Muscle layer of duodenum (tissue), 2 donors: Measurements from ENCODE around the gene IDH3B.

Experiments
- H3K27ac ChIP-seq: one replicate; pipeline ENCODE4 v1.7.0; 2013; ENCODE audit warnings: mild to moderate bottlenecking, low read length
- H3K27me3 ChIP-seq: one replicate; pipeline ENCODE4 v1.7.0; 2013; ENCODE audit warnings: low read depth, mild to moderate bottlenecking, control low read depth, low read length
- H3K36me3 ChIP-seq, 2 donors: one replicate each; pipeline ENCODE4 v1.7.0; 2013; ENCODE audit warnings: low read length in 2 of 2, control low read depth in 1 of 2, mild to moderate bottlenecking in 1 of 2; ENCODE audit not compliant: insufficient read depth in 2 of 2, control insufficient read depth in 1 of 2
- H3K4me1 ChIP-seq, 2 donors: one replicate each; pipeline ENCODE4 v1.7.0; 2013; ENCODE audit warnings: low read length in 2 of 2, mild to moderate bottlenecking in 2 of 2, control low read depth in 1 of 2, moderate library complexity in 1 of 2; ENCODE audit not compliant: insufficient read depth in 2 of 2, control insufficient read depth in 1 of 2
- H3K4me3 ChIP-seq, 2 donors: one replicate each; pipeline ENCODE4 v1.7.0; 2013; ENCODE audit warnings: low read length in 2 of 2, low read depth in 1 of 2, mild to moderate bottlenecking in 1 of 2
- H3K9me3 ChIP-seq, 2 donors: one replicate each; pipeline ENCODE4 v1.7.0; 2013; ENCODE audit warnings: low read length in 2 of 2, control low read depth in 1 of 2, mild to moderate bottlenecking in 1 of 2; ENCODE audit not compliant: control insufficient read depth in 1 of 2
- donor health status: healthy.

The IDH3B gene

GRCh38 chr20:2663887-2664719 lies at the start of gene IDH3B:
IDH3B (minus strand) TSS chr20:2664216; CDS start chr20:2664188, 28 bp downstream.
- peaks cover 6 to 10% of the 10 kb centered on the region in 2 donors for H3K4me1 ChIP-seq
- H3K27ac ChIP-seq = peak within 1 kb of the TSS; percentile 100
- peak within 1 kb of the TSS; percentile 92 to 99 for H3K4me3 ChIP-seq
- peaks cover 23 to 34% of the 10 kb centered on the region in 2 donors for H3K36me3 ChIP-seq
- no peaks in the 10 kb centered on the region for H3K27me3 ChIP-seq
- no peaks in the 10 kb centered on the region for H3K9me3 ChIP-seq

GRCh38 chr20:2713285-2713684 lies 49.3 kb upstream of the IDH3B start:
- Histone ChIP-seq H3K4me3 (no peak overlapping the region), H3K27me3 (no peaks in the 10 kb centered on the region), H3K36me3 (no peaks in the 10 kb centered on the region), H3K27ac (no peak overlapping the region), H3K4me1 (no peaks in the 10 kb centered on the region), H3K9me3 (no peaks in the 10 kb centered on the region)

GRCh38 chr20:2709205-2709981 lies 45.4 kb upstream of the IDH3B start:
- Histone ChIP-seq H3K9me3 (no peaks in the 10 kb centered on the region), H3K27ac (no peak overlapping the region), H3K36me3 (peaks cover 0 to 7% of the 10 kb centered on the region in 2 donors), H3K27me3 (no peaks in the 10 kb centered on the region), H3K4me3 (no peak overlapping the region), H3K4me1 (no peaks in the 10 kb centered on the region)

- Histone ChIP-seq H3K9me3 (no peaks in the 10 kb centered on the region), H3K4me3 (no peak overlapping the region), H3K4me1 (no peaks in the 10 kb centered on the region), H3K27me3 (no peaks in the 10 kb centered on the region), H3K36me3 (peaks cover 0 to 7% of the 10 kb centered on the region in 2 donors), H3K27ac (no peak overlapping the region)
Measured at GRCh38 chr20:2708665-2709064, 44.6 kb upstream of the IDH3B start.

GRCh38 chr20:2708073-2708415 lies 44.0 kb upstream of the IDH3B start:
- Histone ChIP-seq H3K4me3 (no peak overlapping the region), H3K9me3 (no peaks in the 10 kb centered on the region), H3K27ac (no peak overlapping the region), H3K36me3 (peaks cover 0 to 7% of the 10 kb centered on the region in 2 donors), H3K4me1 (no peaks in the 10 kb centered on the region), H3K27me3 (no peaks in the 10 kb centered on the region)

- Histone ChIP-seq H3K36me3 (peaks cover 0 to 7% of the 10 kb centered on the region in 2 donors), H3K27me3 (no peaks in the 10 kb centered on the region), H3K4me1 (no peaks in the 10 kb centered on the region), H3K4me3 (no peak overlapping the region), H3K27ac (no peak overlapping the region), H3K9me3 (no peaks in the 10 kb centered on the region)
Measured at GRCh38 chr20:2707353-2708072, 43.5 kb upstream of the IDH3B start.

- Histone ChIP-seq H3K4me3 (no peak overlapping the region), H3K9me3 (no peaks in the 10 kb centered on the region), H3K27ac (no peak overlapping the region), H3K36me3 (peaks cover 0 to 7% of the 10 kb centered on the region in 2 donors), H3K4me1 (no peaks in the 10 kb centered on the region), H3K27me3 (no peaks in the 10 kb centered on the region)
Measured at GRCh38 chr20:2706688-2707352, 42.8 kb upstream of the IDH3B start.

- Histone ChIP-seq H3K4me3 (no peak overlapping the region), H3K27me3 (no peaks in the 10 kb centered on the region), H3K4me1 (no peaks in the 10 kb centered on the region), H3K9me3 (no peaks in the 10 kb centered on the region), H3K27ac (no peak overlapping the region), H3K36me3 (peaks cover 0 to 7% of the 10 kb centered on the region in 2 donors)
Measured at GRCh38 chr20:2705931-2706645, 42.1 kb upstream of the IDH3B start.

- Histone ChIP-seq H3K27me3 (no peaks in the 10 kb centered on the region), H3K4me1 (no peaks in the 10 kb centered on the region), H3K36me3 (peaks cover 0 to 7% of the 10 kb centered on the region in 2 donors), H3K9me3 (no peaks in the 10 kb centered on the region), H3K27ac (no peak overlapping the region), H3K4me3 (no peak overlapping the region)
Measured at GRCh38 chr20:2703716-2704475, 39.9 kb upstream of the IDH3B start.

GRCh38 chr20:2701671-2702081 lies 37.7 kb upstream of the IDH3B start:
- Histone ChIP-seq H3K9me3 (no peaks in the 10 kb centered on the region), H3K27me3 (no peaks in the 10 kb centered on the region), H3K36me3 (no peaks in the 10 kb centered on the region), H3K4me1 (no peaks in the 10 kb centered on the region), H3K27ac (no peak overlapping the region), H3K4me3 (no peak overlapping the region)
